Measurements from ENCODE around the gene HBE1. TPM values are rescaled to one million over a fixed set of nuclear protein-coding genes. Genes with fewer than 3 reads are reported as not detected.

HBE1 gene
- polyA plus RNA-seq, 1 donor (not counting 4 experiments of a cell fraction or from before 2014, with no cell fraction given): not detected

- H4K20me1 ChIP-seq (ENCODE audit: control insufficient read depth, extremely low read depth, insufficient read depth, low read length): no peaks in the 10 kb centered on the region
- no peak for DNase-seq (ENCODE audit: low read depth, low spot score)
- no peaks in the 10 kb centered on the region for H3K79me2 ChIP-seq (ENCODE audit: control insufficient read depth, insufficient read depth, low read length)
- no peaks in the 10 kb centered on the region for H3K9me1 ChIP-seq (ENCODE audit: control insufficient read depth, extremely low read depth, insufficient read depth, low read length)
- no peak overlapping the region for H3K4me2 ChIP-seq (ENCODE audit: control insufficient read depth, extremely low read depth, insufficient read depth, low read depth, low read length)
- dilution Hi-C loops (cut with MboI; ENCODE audit: extremely low pct_ligation_motif_present, low sequenced_read_pairs): no loop called here
- TF ChIP-seq, protein P1, sequence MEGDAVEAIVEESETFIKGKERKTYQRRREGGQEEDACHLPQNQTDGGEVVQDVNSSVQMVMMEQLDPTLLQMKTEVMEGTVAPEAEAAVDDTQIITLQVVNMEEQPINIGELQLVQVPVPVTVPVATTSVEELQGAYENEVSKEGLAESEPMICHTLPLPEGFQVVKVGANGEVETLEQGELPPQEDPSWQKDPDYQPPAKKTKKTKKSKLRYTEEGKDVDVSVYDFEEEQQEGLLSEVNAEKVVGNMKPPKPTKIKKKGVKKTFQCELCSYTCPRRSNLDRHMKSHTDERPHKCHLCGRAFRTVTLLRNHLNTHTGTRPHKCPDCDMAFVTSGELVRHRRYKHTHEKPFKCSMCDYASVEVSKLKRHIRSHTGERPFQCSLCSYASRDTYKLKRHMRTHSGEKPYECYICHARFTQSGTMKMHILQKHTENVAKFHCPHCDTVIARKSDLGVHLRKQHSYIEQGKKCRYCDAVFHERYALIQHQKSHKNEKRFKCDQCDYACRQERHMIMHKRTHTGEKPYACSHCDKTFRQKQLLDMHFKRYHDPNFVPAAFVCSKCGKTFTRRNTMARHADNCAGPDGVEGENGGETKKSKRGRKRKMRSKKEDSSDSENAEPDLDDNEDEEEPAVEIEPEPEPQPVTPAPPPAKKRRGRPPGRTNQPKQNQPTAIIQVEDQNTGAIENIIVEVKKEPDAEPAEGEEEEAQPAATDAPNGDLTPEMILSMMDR (optimal IDR thresholded peaks at IDR 0.05 in 1 of 3, IDR thresholded peaks at IDR 0.05 in 1 of 3, conservative IDR thresholded peaks at IDR 0.05 in 1 of 3; ENCODE audit: extremely low read depth in 1 of 3, insufficient read depth in 2 of 3, low read length in 3 of 3): no peak
- no peak for TF ChIP-seq EZH2 (IDR thresholded peaks at IDR 0.05; ENCODE audit: low read length)
- H3K36me3 ChIP-seq (ENCODE audit: control insufficient read depth in 2 of 2, extremely low read depth in 1 of 2, insufficient read depth in 2 of 2, low read length in 2 of 2): no peaks in the 10 kb centered on the region
- H3K4me3 ChIP-seq (ENCODE audit: control insufficient read depth in 2 of 3, extremely low read depth in 1 of 3, insufficient read depth in 2 of 3, low read depth in 1 of 3, low read length in 3 of 3): no peak overlapping the region
- no peak for FAIRE-seq
- no peaks in the 10 kb centered on the region for H3K9me3 ChIP-seq (ENCODE audit: control insufficient read depth, low read depth, low read length)
- no peaks in the 10 kb centered on the region for H3K27me3 ChIP-seq (ENCODE audit: control insufficient read depth, extremely low read depth, insufficient read depth, low read length)
- no peak overlapping the region for H2AFZ ChIP-seq (ENCODE audit: control insufficient read depth, low read length)
- H3K27ac ChIP-seq (ENCODE audit: control insufficient read depth, insufficient read depth, low read length): no peak overlapping the region
- no peak overlapping the region for H3K9ac ChIP-seq (ENCODE audit: control insufficient read depth, extremely low read depth, insufficient read depth, low read length)
- no peaks in the 10 kb centered on the region for H3K4me1 ChIP-seq (ENCODE audit: control insufficient read depth, extremely low read depth, insufficient read depth, low read length)
These were observed 46.1 kb downstream of the HBE1 start for GRCh38 chr11:5223686-5224085.

DNA sequence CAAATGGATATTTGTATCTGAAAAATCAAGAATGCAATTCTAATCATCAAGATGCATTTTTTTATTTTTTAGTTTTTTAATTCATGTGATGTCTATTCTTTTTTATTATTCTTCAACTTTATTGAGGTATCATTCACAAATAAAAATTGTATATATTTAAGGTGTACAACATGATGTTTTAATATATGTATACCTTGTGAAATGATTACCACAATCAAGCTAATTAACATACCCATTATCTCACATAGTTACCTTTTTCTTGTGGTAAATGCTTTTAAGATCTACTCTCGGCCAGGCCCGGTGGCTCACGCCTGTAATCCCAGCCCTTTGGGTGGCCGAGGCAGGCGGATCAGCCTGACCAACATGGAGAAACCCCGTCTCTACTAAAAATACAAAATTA is 46.6 kb downstream of the HBE1 start:
- no peak for FAIRE-seq
- Histone ChIP-seq H3K27ac (ENCODE audit: control insufficient read depth, insufficient read depth, low read length) (no peak overlapping the region), H3K4me1 (ENCODE audit: control insufficient read depth, extremely low read depth, insufficient read depth, low read length) (no peaks in the 10 kb centered on the region), H3K9me3 (ENCODE audit: control insufficient read depth, low read depth, low read length) (no peaks in the 10 kb centered on the region), H3K4me2 (ENCODE audit: control insufficient read depth, extremely low read depth, insufficient read depth, low read depth, low read length) (no peak overlapping the region), H2AFZ (ENCODE audit: control insufficient read depth, low read length) (no peak overlapping the region), H3K36me3 (ENCODE audit: control insufficient read depth in 2 of 2, extremely low read depth in 1 of 2, insufficient read depth in 2 of 2, low read length in 2 of 2) (no peaks in the 10 kb centered on the region), H4K20me1 (ENCODE audit: control insufficient read depth, extremely low read depth, insufficient read depth, low read length) (no peaks in the 10 kb centered on the region), H3K79me2 (ENCODE audit: control insufficient read depth, insufficient read depth, low read length) (no peaks in the 10 kb centered on the region), H3K9ac (ENCODE audit: control insufficient read depth, extremely low read depth, insufficient read depth, low read length) (no peak overlapping the region), H3K27me3 (ENCODE audit: control insufficient read depth, extremely low read depth, insufficient read depth, low read length) (no peaks in the 10 kb centered on the region), H3K4me3 (ENCODE audit: control insufficient read depth in 2 of 3, extremely low read depth in 1 of 3, insufficient read depth in 2 of 3, low read depth in 1 of 3, low read length in 3 of 3) (no peak overlapping the region), H3K9me1 (ENCODE audit: control insufficient read depth, extremely low read depth, insufficient read depth, low read length) (no peaks in the 10 kb centered on the region)
- dilution Hi-C loops (cut with MboI; ENCODE audit: extremely low pct_ligation_motif_present, low sequenced_read_pairs): no loop called here
- DNase-seq (ENCODE audit: low read depth, low spot score): no peak
- TF ChIP-seq, protein P1 (optimal IDR thresholded peaks at IDR 0.05 in 1 of 3, IDR thresholded peaks at IDR 0.05 in 1 of 3, conservative IDR thresholded peaks at IDR 0.05 in 1 of 3; ENCODE audit: extremely low read depth in 1 of 3, insufficient read depth in 2 of 3, low read length in 3 of 3): no peak
- no peak for TF ChIP-seq EZH2 (IDR thresholded peaks at IDR 0.05; ENCODE audit: low read length)

Other genes with a start within 250 kb of the HBE1 start
- gene OR52J3, start 223.4 kb downstream of the HBE1 start, polyA plus RNA-seq: not detected in 3 replicates
- gene OR52E2, start 210.3 kb downstream of the HBE1 start, polyA plus RNA-seq: not detected in 3 replicates
- gene OR52E1, start 200.4 kb downstream of the HBE1 start, polyA plus RNA-seq: not detected in 3 replicates
- gene OR52A5, start 131.6 kb downstream of the HBE1 start, polyA plus RNA-seq: not detected in 3 replicates
- gene OR52A1, start 115.2 kb downstream of the HBE1 start, polyA plus RNA-seq: not detected in 3 replicates
- gene OR51V1, start 69.3 kb downstream of the HBE1 start, polyA plus RNA-seq: not detected in 3 replicates
- gene HBB, start 42.9 kb downstream of the HBE1 start, polyA plus RNA-seq: not detected in 3 replicates
- not detected in 3 replicates for gene HBD, start 35.5 kb downstream of the HBE1 start, polyA plus RNA-seq
- 0.30 to 0.31 TPM in 2 of 3 replicates, not detected in the other for gene HBG1, start 20.1 kb downstream of the HBE1 start, polyA plus RNA-seq
- gene HBG2, start 15.2 kb downstream of the HBE1 start, polyA plus RNA-seq: 0.50 to 0.73 TPM (median 0.61 TPM) in 3 replicates
- not detected in 3 replicates for gene OR51B4, start 32.0 kb upstream of the HBE1 start, polyA plus RNA-seq
- not detected in 3 replicates for gene OR51B2, start 54.4 kb upstream of the HBE1 start, polyA plus RNA-seq
- not detected in 3 replicates for gene OR51B5, start 73.6 kb upstream of the HBE1 start, polyA plus RNA-seq
- gene OR51B6, start 81.6 kb upstream of the HBE1 start, polyA plus RNA-seq: not detected in 3 replicates
- not detected in 3 replicates for gene OR51M1, start 113.9 kb upstream of the HBE1 start, polyA plus RNA-seq
- not detected in 3 replicates for gene OR51Q1, start 152.2 kb upstream of the HBE1 start, polyA plus RNA-seq
- not detected in 3 replicates for gene OR51I1, start 171.6 kb upstream of the HBE1 start, polyA plus RNA-seq
- not detected in 3 replicates for gene OR51I2, start 179.4 kb upstream of the HBE1 start, polyA plus RNA-seq
- not detected in 3 replicates for gene OR52D1, start 218.7 kb upstream of the HBE1 start, polyA plus RNA-seq
- not detected in 3 replicates for gene UBQLN3, start 240.0 kb upstream of the HBE1 start, polyA plus RNA-seq
- 0.08 to 0.48 TPM (median 0.12 TPM) in 3 replicates for gene UBQLNL, start 246.8 kb upstream of the HBE1 start, polyA plus RNA-seq

All from keratinocyte (primary cell).